Nephron (organoid): ENCODE results near the gene FBXO42.

Experiments
- H3K27ac Mint-ChIP-seq, 3 experiments: 2 replicates each; pipeline ENCODE4 v1.8.0; 2020; ENCODE audit warnings: mixed read lengths in 3 of 3, mild to moderate bottlenecking in 2 of 3, moderate library complexity in 1 of 3
- H3K27me3 Mint-ChIP-seq: 2 replicates; pipeline ENCODE4 v1.8.0; 2021; ENCODE audit warnings: low read depth, mild to moderate bottlenecking, moderate library complexity, mixed read lengths
- H3K36me3 Mint-ChIP-seq: 2 replicates; pipeline ENCODE4 v1.8.0; 2020; ENCODE audit warnings: low read depth, mixed read lengths
- H3K4me1 Mint-ChIP-seq: 2 replicates; pipeline ENCODE4 v1.8.0; 2020; ENCODE audit warnings: mixed read lengths
- H3K4me3 Mint-ChIP-seq, 3 experiments: 2 replicates each; pipeline ENCODE4 v1.8.0; 2020; ENCODE audit warnings: mild to moderate bottlenecking in 3 of 3, mixed read lengths in 3 of 3, moderate library complexity in 2 of 3
- H3K9me3 Mint-ChIP-seq: 2 replicates; pipeline ENCODE4 v1.8.0; 2020; ENCODE audit warnings: mixed read lengths
- CTCF ChIP-seq, 3 experiments: fragments of 200-600 bp; sonication (generic); IDR thresholded peaks; one replicate each; pipeline ENCODE4 v1.5.0; 2021; ENCODE audit warnings: antibody characterized with exemption in 3 of 3; ENCODE audit not compliant: unreplicated experiment in 3 of 3

The FBXO42 gene

GRCh38 chr1:16302709-16303627 lies 49.3 kb downstream of the FBXO42 start:
- no peak overlapping the region for H3K27ac Mint-ChIP-seq
- no peak overlapping the region for H3K4me3 Mint-ChIP-seq
- no peaks in the 10 kb centered on the region for H3K27me3 Mint-ChIP-seq
- H3K9me3 Mint-ChIP-seq, result peaks cover 3% of the 10 kb centered on the region
- no peaks in the 10 kb centered on the region for H3K4me1 Mint-ChIP-seq
- peaks cover 55% of the 10 kb centered on the region for H3K36me3 Mint-ChIP-seq
- no peak for TF ChIP-seq CTCF (IDR thresholded peaks at IDR 0.05; ENCODE audit: unreplicated experiment in 3 of 3)

GRCh38 chr1:16300436-16300835 lies 51.8 kb downstream of the FBXO42 start:
- Mint-ChIP-seq H3K27me3 (no peaks in the 10 kb centered on the region), H3K9me3 (no peaks in the 10 kb centered on the region), H3K27ac (no peak overlapping the region), H3K4me3 (no peak overlapping the region), H3K36me3 (peaks cover 51% of the 10 kb centered on the region), H3K4me1 (no peaks in the 10 kb centered on the region)
- no peak for TF ChIP-seq CTCF (IDR thresholded peaks at IDR 0.05; ENCODE audit: unreplicated experiment in 3 of 3)

GRCh38 chr1:16298653-16299052 lies 53.6 kb downstream of the FBXO42 start:
- TF ChIP-seq CTCF (IDR thresholded peaks at IDR 0.05; ENCODE audit: unreplicated experiment in 3 of 3), result no peak
- Mint-ChIP-seq H3K36me3 (peaks cover 60% of the 10 kb centered on the region), H3K4me3 (no peak overlapping the region), H3K9me3 (no peaks in the 10 kb centered on the region), H3K27me3 (no peaks in the 10 kb centered on the region), H3K27ac (no peak overlapping the region), H3K4me1 (no peaks in the 10 kb centered on the region)

GRCh38 chr1:16296643-16297042 lies 55.6 kb downstream of the FBXO42 start:
- Mint-ChIP-seq H3K4me3 (no peak overlapping the region), H3K4me1 (no peaks in the 10 kb centered on the region), H3K9me3 (no peaks in the 10 kb centered on the region), H3K27me3 (no peaks in the 10 kb centered on the region), H3K36me3 (peaks cover 47% of the 10 kb centered on the region), H3K27ac (no peak overlapping the region)
- TF ChIP-seq CTCF (IDR thresholded peaks at IDR 0.05; ENCODE audit: unreplicated experiment in 3 of 3), result no peak

GRCh38 chr1:16294219-16295212 lies 57.8 kb downstream of the FBXO42 start:
- no peaks in the 10 kb centered on the region for H3K4me1 Mint-ChIP-seq
- H3K27me3 Mint-ChIP-seq, result no peaks in the 10 kb centered on the region
- TF ChIP-seq CTCF (IDR thresholded peaks at IDR 0.05; ENCODE audit: unreplicated experiment in 3 of 3), result no peak
- peaks cover 49% of the 10 kb centered on the region for H3K36me3 Mint-ChIP-seq
- no peak overlapping the region for H3K4me3 Mint-ChIP-seq
- no peak overlapping the region for H3K27ac Mint-ChIP-seq
- H3K9me3 Mint-ChIP-seq, result no peaks in the 10 kb centered on the region
